ENCODE data around the gene TFEB. TPM values are rescaled to one million over a fixed set of nuclear protein-coding genes. Genes with fewer than 3 reads are reported as not detected.
A peak's percentile ranks its signal among the peaks of the same experiment; 100 is the strongest.

TFEB gene
- total and polyA plus RNA-seq, 10 donors: 55.9 to 150 (median 76.9) TPM

GRCh38 chr6:41755895-41756294 lies 20.5 kb upstream of the TFEB start:
- Histone ChIP-seq H3K9me3 (no peaks in the 10 kb centered on the region), H3K27me3 (replicated peaks in 1 of 7) (peaks cover 0 to 5% (median 0%) of the 10 kb centered on the region in 7 donors), H3K27ac (no peak overlapping the region), H3K36me3 (no peaks in the 10 kb centered on the region), H3K4me3 (no peak overlapping the region), H3K4me1 (no peaks in the 10 kb centered on the region)
- no peak for DNase-seq
- intact Hi-C loops (cut with DNase I; ENCODE audit: low total_unique reads): no loop called here
- TF ChIP-seq POLR2AphosphoS5 (IDR thresholded peaks at IDR 0.05): no peak
- no peak for TF ChIP-seq CTCF (IDR thresholded peaks at IDR 0.05 in 8 of 11, conservative IDR thresholded peaks at IDR 0.05 in 3 of 11)
- TF ChIP-seq POLR2A (IDR thresholded peaks at IDR 0.05): no peak
- 83 to 89% (median 85%) methylated on average over 4 of the region's 4 CpGs for WGBS, 5 donors

DNA sequence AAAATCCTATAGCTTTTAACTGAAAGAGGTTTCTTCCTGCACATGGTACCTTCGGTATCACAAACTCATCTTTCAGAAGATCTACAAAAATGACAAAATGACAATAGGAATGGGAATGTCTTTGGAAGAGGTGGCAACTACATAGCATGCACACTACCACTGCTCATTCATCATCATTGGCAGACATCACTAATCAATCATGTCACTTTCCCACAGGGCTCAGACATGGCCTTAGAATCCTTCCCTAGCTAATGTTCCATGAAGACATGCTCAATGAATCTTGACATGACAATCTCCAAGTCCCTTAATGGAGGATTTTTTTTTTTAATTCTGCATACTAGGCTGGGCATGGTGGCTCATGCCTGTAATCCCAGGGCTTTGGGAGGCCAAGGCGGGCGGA lies 15.0 kb upstream of the TFEB start:
- no peak overlapping the region for H3K27ac ChIP-seq
- DNase-seq: no peak
- H3K36me3 ChIP-seq: no peaks in the 10 kb centered on the region
- intact Hi-C loops (cut with DNase I; ENCODE audit: low total_unique reads): no loop called here
- no peaks in the 10 kb centered on the region for H3K4me1 ChIP-seq
- 90 to 100% (median 97%) methylated on average over 3 of the region's 3 CpGs for WGBS, 5 donors
- H3K4me3 ChIP-seq: no peak overlapping the region
- no peaks in the 10 kb centered on the region for H3K9me3 ChIP-seq
- no peaks in the 10 kb centered on the region for H3K27me3 ChIP-seq (replicated peaks in 1 of 7)
- TF ChIP-seq CTCF (IDR thresholded peaks at IDR 0.05 in 8 of 11, conservative IDR thresholded peaks at IDR 0.05 in 3 of 11) (no peak), POLR2A (IDR thresholded peaks at IDR 0.05) (no peak), POLR2AphosphoS5 (IDR thresholded peaks at IDR 0.05) (no peak)

DNA sequence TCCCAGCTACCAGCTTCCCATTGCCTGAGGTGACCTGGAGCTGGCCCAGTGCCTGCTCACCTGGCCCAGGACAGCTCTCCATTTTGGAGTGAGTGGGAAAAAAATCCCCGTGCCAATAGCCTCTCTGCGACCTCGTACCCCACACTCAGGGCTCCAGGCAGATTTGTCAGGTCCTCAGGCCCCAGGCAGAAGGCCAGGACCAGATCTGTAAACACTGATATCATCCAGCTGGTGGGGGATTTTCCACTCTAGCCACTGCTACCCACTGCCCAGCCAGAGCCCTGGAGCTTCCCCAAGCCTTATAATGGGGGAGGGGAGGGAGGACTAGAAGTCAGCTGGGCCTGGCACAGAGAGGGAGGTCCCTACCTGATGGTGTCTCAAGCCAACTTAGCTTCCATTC lies 13.1 kb upstream of the TFEB start:
- no peaks in the 10 kb centered on the region for H3K27me3 ChIP-seq (replicated peaks in 1 of 7)
- no peaks in the 10 kb centered on the region for H3K36me3 ChIP-seq
- TF ChIP-seq POLR2AphosphoS5 (IDR thresholded peaks at IDR 0.05) (no peak), CTCF (IDR thresholded peaks at IDR 0.05 in 8 of 11, conservative IDR thresholded peaks at IDR 0.05 in 3 of 11) (no peak), POLR2A (IDR thresholded peaks at IDR 0.05) (no peak)
- DNase-seq: no peak
- no peaks in the 10 kb centered on the region for H3K4me1 ChIP-seq
- 71 to 84% (median 80%) methylated on average over 3 of the region's 3 CpGs for WGBS, 5 donors
- H3K27ac ChIP-seq: no peak overlapping the region
- H3K4me3 ChIP-seq: no peak overlapping the region
- H3K9me3 ChIP-seq: no peaks in the 10 kb centered on the region
- intact Hi-C loops (cut with DNase I; ENCODE audit: low total_unique reads): no loop called here

DNA sequence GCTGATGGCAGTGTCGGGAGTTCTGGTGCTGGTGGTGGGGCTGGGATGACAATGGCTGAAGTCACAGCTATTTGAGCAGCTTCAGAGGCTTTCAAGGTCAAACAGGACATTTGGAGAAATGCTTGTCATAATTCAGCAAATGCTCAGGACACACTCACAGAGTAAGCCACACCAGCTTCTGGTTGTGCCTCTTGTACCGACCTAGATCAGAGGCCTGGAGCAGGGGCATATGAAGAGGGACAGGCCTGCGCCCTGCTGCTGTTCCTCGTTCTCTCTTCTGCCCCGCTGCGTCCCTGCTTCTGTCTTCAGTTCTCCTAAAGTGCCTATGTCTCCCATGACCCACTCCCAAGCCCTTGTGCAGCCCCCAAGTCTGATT lies 12.7 kb upstream of the TFEB start:
- H3K9me3 ChIP-seq: no peaks in the 10 kb centered on the region
- peak; percentile 33 for DNase-seq
- no peak overlapping the region for H3K27ac ChIP-seq
- H3K36me3 ChIP-seq: no peaks in the 10 kb centered on the region
- 89 to 98% (median 95%) methylated on average over 6 of the region's 6 CpGs for WGBS, 5 donors
- no peak overlapping the region for H3K4me3 ChIP-seq
- no peaks in the 10 kb centered on the region for H3K27me3 ChIP-seq (replicated peaks in 1 of 7)
- TF ChIP-seq POLR2A (IDR thresholded peaks at IDR 0.05): no peak
- TF ChIP-seq CTCF (IDR thresholded peaks at IDR 0.05 in 8 of 11, conservative IDR thresholded peaks at IDR 0.05 in 3 of 11): no peak
- TF ChIP-seq POLR2AphosphoS5 (IDR thresholded peaks at IDR 0.05): no peak
- intact Hi-C loops (cut with DNase I; ENCODE audit: low total_unique reads): no loop called here
- H3K4me1 ChIP-seq: no peaks in the 10 kb centered on the region

All from spleen (tissue), 11 donors.